ENCODE results near the gene CFAP45.

CFAP45 gene

GRCh38 chr1:159900086-159900680, at the start of gene CFAP45:
CFAP45 (minus strand) TSS chr1:159900165; CDS start chr1:159900098, 67 bp downstream.
- peak; percentile 69 for DNase-seq

GRCh38 chr1:159949123-159949522, 49.2 kb upstream of the CFAP45 start:
- no peak for DNase-seq

- no peak for DNase-seq
Measured at GRCh38 chr1:159947942-159948341, 48.0 kb upstream of the CFAP45 start.

- DNase-seq = no peak
Measured at GRCh38 chr1:159946242-159947187, 46.5 kb upstream of the CFAP45 start.

- DNase-seq = peak; percentile 86
Measured at GRCh38 chr1:159945483-159946241, 45.7 kb upstream of the CFAP45 start, which contains the start of gene IGSF9. IGSF9 (minus strand) TSS chr1:159945613; CDS start chr1:159943454, 2,159 bp downstream.

- DNase-seq = no peak
Measured at GRCh38 chr1:159944623-159945455, 44.9 kb upstream of the CFAP45 start.

- no peak for DNase-seq
Measured at GRCh38 chr1:159943908-159944622, 44.1 kb upstream of the CFAP45 start.

- no peak for DNase-seq
Measured at GRCh38 chr1:159943278-159943640, 43.3 kb upstream of the CFAP45 start.

- DNase-seq = no peak
Measured at GRCh38 chr1:159942632-159943277, 42.8 kb upstream of the CFAP45 start.

GRCh38 chr1:159941591-159942560, 41.9 kb upstream of the CFAP45 start:
- peak; percentile 34 for DNase-seq

- DNase-seq = peak; percentile 42
Measured at GRCh38 chr1:159941141-159941540, 41.2 kb upstream of the CFAP45 start.

GRCh38 chr1:159940006-159940620, 40.1 kb upstream of the CFAP45 start:
- DNase-seq = no peak

- no peak for DNase-seq
Measured at GRCh38 chr1:159939678-159940002, 39.7 kb upstream of the CFAP45 start.

- no peak for DNase-seq
Measured at GRCh38 chr1:159938905-159939677, 39.1 kb upstream of the CFAP45 start.

- DNase-seq = no peak
Measured at GRCh38 chr1:159938211-159938852, 38.4 kb upstream of the CFAP45 start.

GRCh38 chr1:159937054-159937750, 37.2 kb upstream of the CFAP45 start:
- DNase-seq = peak; percentile 36

GRCh38 chr1:159936273-159936904, 36.4 kb upstream of the CFAP45 start:
- peak; percentile 24 for DNase-seq
